Pulmonary artery endothelial cell (primary cell): ENCODE measurements around the gene TMEM45A. TPM values are rescaled to one million over a fixed set of nuclear protein-coding genes. Genes with fewer than 3 reads are reported as not detected.

Experiments used
- DNase-seq: peaks from one replicate; pipeline ENCODE4 v3.0.0-alpha.2; 2011; ENCODE audit warnings: low read depth, low spot score
- total RNA-seq: library from RNA; depleted of rRNA; stranded (reverse); fragments of >200 nt; gene quantifications from 2 replicates; pipeline ENCODE4 v1.2.3, GENCODE V29; 2014

The TMEM45A gene
- total RNA-seq, 1 donor from 2014 or later: 4.0 TPM

DNA sequence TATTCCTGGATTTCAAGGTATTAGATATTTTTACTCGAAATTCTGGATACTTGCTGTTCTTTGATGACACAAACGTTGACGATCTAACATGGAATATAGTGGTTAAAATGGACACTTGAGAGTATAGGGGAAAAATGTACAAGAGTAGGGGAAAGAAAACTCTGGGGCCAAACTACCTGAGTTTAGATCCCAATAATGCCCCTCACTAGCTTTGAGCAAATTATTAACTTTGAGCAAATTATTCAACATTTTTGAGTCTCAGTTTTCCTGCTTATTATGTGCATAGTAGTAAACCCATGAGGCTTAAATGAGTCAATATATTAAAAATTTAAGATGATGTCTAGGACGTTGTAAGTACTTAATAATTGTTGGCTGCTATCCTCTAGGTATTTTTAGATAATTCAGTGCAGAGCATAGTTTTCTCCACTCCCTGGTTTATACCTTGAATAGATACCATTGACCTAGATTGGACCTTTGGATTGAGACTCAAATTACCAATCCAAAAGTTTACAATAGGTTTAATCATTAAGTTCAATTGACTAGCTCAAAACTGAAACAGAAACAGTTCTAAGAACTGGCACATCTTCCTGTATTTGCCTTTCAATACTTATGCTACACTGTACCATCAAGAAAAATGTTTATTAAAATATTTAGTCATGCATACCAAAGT, 121.4 kb downstream of the TMEM45A start:
- DNase-seq: no peak

DNA sequence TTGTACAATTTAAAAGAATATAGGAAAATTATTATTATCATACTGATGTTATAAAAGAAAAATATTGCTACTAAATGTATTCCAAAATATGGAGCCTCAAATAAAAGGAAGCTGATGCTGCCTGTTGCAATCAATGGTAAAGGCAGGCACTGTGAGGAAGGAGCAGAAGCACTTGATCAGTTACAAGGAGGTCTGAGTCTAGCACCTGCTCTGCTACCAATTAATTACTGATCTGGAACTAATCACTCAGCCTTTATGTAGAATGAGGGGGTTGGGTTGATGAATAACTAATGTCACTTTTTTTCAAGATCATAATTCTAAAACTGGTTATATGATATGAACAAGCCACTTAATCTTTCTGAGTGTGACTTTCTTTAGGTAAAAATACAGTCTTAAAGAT, 122.5 kb downstream of the TMEM45A start:
- no peak for DNase-seq

DNA sequence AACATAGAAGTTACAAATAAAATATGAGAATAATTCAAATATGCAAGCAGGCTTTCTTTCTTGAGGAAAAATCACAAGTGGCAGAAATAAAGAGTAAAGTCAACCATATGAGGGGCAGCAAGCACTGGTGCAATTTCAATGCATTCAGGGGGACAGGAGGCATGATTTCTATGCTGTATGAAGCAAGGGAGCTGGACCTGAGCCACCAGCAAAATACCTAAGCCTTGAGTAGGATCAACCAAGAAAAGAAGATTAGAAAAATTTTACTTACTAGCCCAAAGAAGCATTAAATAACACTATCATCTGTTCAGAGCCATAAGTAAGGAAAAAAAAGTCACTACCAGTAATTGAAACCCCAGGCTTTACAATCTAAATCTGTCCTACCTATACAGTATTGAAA, 123.3 kb downstream of the TMEM45A start:
- no peak for DNase-seq

- DNase-seq: no peak
Observed at GRCh38 chr3:100621251-100621650, 128.8 kb downstream of the TMEM45A start.

Other genes with a start within 250 kb of the TMEM45A start
- gene TBC1D23, start 231.6 kb upstream of the TMEM45A start, total RNA-seq: 39.8 and 40.7 TPM in 2 replicates
- gene NIT2, start 157.9 kb upstream of the TMEM45A start, total RNA-seq: 15.0 and 20.4 TPM in 2 replicates
- gene TOMM70, start 91.5 kb upstream of the TMEM45A start, total RNA-seq: 37.4 and 41.4 TPM in 2 replicates
- gene LNP1, start 91.1 kb upstream of the TMEM45A start, total RNA-seq: 0.99 and 1.1 TPM in 2 replicates
- not detected in 2 replicates for gene ADGRG7, start 117.0 kb downstream of the TMEM45A start, total RNA-seq
- 66.8 and 70.9 TPM in 2 replicates for gene TFG, start 216.9 kb downstream of the TMEM45A start, total RNA-seq